OCI-LY1 (cell line): ENCODE measurements around the gene CCDC81.

Experiments
- H2AFZ ChIP-seq: fragments of 200-600 bp; sonication (generic), shearing (Covaris generic); 2 replicates; pipeline ENCODE4 v1.6.0; 2014; ENCODE audit warnings: antibody characterized with exemption, mild to moderate bottlenecking, low read length
- H3F3A ChIP-seq: fragments of 200-600 bp; sonication (generic), shearing (Covaris generic); 2 replicates; pipeline ENCODE4 v1.6.0; 2014; ENCODE audit warnings: mild to moderate bottlenecking, antibody characterized with exemption, low read length, moderate library complexity; ENCODE audit not compliant: insufficient read depth
- H3K27ac ChIP-seq: fragments of 200-600 bp; sonication (generic); 2 replicates; pipeline ENCODE4 v1.5.1; 2014; ENCODE audit warnings: low read length, mixed run types, mild to moderate bottlenecking, low read depth; ENCODE audit not compliant: poor library complexity, severe bottlenecking
- H3K27me3 ChIP-seq: fragments of 200-600 bp; sonication (generic); 2 replicates; pipeline ENCODE4 v1.6.0; 2014; ENCODE audit warnings: antibody characterized with exemption, mild to moderate bottlenecking, low read length, moderate library complexity; ENCODE audit not compliant: insufficient read depth
- H3K36me3 ChIP-seq: fragments of 200-600 bp; sonication (generic); 2 replicates; pipeline ENCODE4 v1.6.1; 2014; ENCODE audit warnings: mild to moderate bottlenecking, antibody characterized with exemption, low read length, moderate library complexity, mixed read lengths; ENCODE audit not compliant: insufficient read depth
- H3K4me1 ChIP-seq: fragments of 200-600 bp; sonication (generic); 2 replicates; pipeline ENCODE4 v1.5.1; 2014; ENCODE audit warnings: mild to moderate bottlenecking, low read length, moderate library complexity; ENCODE audit not compliant: insufficient read depth, severe bottlenecking
- H3K4me2 ChIP-seq: fragments of 200-600 bp; sonication (generic), shearing (Covaris generic); 2 replicates; pipeline ENCODE4 v1.6.1; 2014; ENCODE audit warnings: low read length
- H3K4me3 ChIP-seq: fragments of 200-600 bp; sonication (generic); 2 replicates; pipeline ENCODE4 v1.5.1; 2014; ENCODE audit warnings: low read length, low read depth, mild to moderate bottlenecking, mixed read lengths; ENCODE audit not compliant: poor library complexity, severe bottlenecking
- H3K79me2 ChIP-seq: fragments of 200-600 bp; shearing (Covaris generic); 2 replicates; pipeline ENCODE4 v1.6.1; 2016; ENCODE audit warnings: mixed run types, low read length, mixed read lengths; ENCODE audit not compliant: insufficient read depth
- H3K9ac ChIP-seq: fragments of 200-600 bp; sonication (generic), shearing (Covaris generic); 2 replicates; pipeline ENCODE4 v1.6.1; 2014; ENCODE audit warnings: mild to moderate bottlenecking, low read length, mixed read lengths
- H3K9me2 ChIP-seq: fragments of 200-600 bp; sonication (generic), shearing (Covaris generic); 2 replicates; pipeline ENCODE4 v1.6.1; 2014; ENCODE audit warnings: low read depth, mild to moderate bottlenecking, low read length, mixed read lengths
- H3K9me3 ChIP-seq: fragments of 200-600 bp; shearing (Covaris generic); 2 replicates; pipeline ENCODE4 v1.6.1; 2014; ENCODE audit warnings: low read length, mixed read lengths
- H4K20me1 ChIP-seq: fragments of 200-600 bp; sonication (generic), shearing (Covaris generic); 2 replicates; pipeline ENCODE4 v1.6.0; 2016; ENCODE audit warnings: mild to moderate bottlenecking, low read length; ENCODE audit not compliant: insufficient read depth
- EZH2 ChIP-seq: fragments of 200-600 bp; sonication (generic), shearing (Covaris generic); IDR thresholded peaks from 2 replicates; pipeline ENCODE4 v1.8.0; 2017; ENCODE audit warnings: borderline replicate concordance, mixed run types, mild to moderate bottlenecking, antibody characterized with exemption, low read length, moderate library complexity, mixed read lengths
- TF ChIP-seq, protein P1 (sequence below): fragments of 200-600 bp; sonication (generic), shearing (Covaris generic); IDR thresholded peaks from 2 replicates; pipeline ENCODE4 v1.5.1; 2017; ENCODE audit warnings: mild to moderate bottlenecking, antibody characterized with exemption, low read length, moderate library complexity, mixed read lengths

CCDC81 gene

DNA sequence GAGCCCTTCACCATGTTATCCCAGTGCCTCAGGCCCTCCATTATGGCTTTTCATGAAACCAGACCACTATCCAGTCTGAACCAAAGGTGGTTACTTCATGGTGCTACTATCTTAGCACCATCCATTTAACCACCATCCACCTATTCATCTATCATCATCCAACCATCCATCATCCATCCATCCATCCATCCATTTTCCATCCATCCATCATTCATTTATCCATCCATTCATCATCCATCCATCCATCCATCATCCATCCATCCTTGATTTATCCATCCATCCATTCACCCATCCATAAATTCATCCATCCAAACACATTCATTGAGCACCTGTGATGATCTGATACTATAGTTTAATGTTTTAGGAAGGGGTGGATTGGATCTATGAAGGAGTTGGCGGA, 93.5 kb downstream of the CCDC81 start:
- H3K9me3 ChIP-seq, result no peaks in the 10 kb centered on the region
- H3F3A ChIP-seq, result no peaks in the 10 kb centered on the region
- no peaks in the 10 kb centered on the region for H3K79me2 ChIP-seq
- H3K27me3 ChIP-seq, result no peaks in the 10 kb centered on the region; the same call in 1 of the 2 replicates
- no peak overlapping the region for H3K4me3 ChIP-seq
- H3K27ac ChIP-seq, result no peak overlapping the region
- H3K4me2 ChIP-seq, result no peak overlapping the region
- no peaks in the 10 kb centered on the region for H3K36me3 ChIP-seq
- no peaks in the 10 kb centered on the region for H3K9me2 ChIP-seq
- H4K20me1 ChIP-seq, result no peaks in the 10 kb centered on the region
- no peaks in the 10 kb centered on the region for H3K4me1 ChIP-seq
- no peak for TF ChIP-seq EZH2
- TF ChIP-seq, protein P1, sequence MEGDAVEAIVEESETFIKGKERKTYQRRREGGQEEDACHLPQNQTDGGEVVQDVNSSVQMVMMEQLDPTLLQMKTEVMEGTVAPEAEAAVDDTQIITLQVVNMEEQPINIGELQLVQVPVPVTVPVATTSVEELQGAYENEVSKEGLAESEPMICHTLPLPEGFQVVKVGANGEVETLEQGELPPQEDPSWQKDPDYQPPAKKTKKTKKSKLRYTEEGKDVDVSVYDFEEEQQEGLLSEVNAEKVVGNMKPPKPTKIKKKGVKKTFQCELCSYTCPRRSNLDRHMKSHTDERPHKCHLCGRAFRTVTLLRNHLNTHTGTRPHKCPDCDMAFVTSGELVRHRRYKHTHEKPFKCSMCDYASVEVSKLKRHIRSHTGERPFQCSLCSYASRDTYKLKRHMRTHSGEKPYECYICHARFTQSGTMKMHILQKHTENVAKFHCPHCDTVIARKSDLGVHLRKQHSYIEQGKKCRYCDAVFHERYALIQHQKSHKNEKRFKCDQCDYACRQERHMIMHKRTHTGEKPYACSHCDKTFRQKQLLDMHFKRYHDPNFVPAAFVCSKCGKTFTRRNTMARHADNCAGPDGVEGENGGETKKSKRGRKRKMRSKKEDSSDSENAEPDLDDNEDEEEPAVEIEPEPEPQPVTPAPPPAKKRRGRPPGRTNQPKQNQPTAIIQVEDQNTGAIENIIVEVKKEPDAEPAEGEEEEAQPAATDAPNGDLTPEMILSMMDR, result no peak
- no peak overlapping the region for H2AFZ ChIP-seq
- H3K9ac ChIP-seq, result no peak overlapping the region

DNA sequence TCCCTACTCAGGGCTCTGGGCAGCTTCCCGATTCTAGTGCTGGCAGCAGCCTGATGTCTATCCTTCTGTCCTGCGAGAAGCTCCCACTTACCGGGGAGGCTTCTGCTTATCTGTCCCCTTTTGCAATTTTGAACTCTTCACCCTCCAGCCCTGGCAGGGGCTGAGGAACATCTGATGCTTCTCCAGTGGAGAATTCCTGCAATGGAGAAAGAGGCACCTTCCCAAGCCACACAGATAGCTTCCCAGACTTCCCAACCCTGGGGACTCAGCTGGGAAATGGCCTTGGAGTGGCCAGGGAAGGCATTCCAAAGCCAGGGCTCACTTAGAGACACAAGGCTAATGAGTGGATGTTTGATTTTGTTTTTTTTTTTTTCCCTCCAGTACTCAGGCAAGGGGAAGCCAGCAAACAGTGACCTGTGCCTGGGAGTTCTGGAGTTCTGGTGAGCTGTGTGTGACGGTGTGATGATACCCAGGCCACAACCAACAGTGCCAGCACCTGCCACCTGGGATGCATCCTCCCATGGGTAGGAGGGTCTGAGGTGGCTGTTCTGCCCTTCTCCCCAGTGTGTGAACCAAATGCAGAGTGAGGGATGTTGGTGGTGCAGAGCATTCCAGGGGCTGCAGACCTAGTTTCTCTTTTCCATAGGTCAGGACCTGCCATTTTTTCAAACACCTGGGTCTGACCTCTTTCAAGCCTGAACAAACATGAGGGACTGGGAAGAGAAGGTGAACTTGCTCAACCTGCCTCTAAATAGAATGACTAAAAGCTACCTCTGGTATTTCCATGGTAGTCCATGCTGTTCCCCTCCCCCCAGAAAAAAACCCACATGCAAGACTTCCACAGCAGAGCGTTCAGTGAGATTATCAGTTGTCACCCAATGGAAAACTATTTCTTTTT, 95.1 kb downstream of the CCDC81 start:
- TF ChIP-seq EZH2, result no peak
- TF ChIP-seq, protein P1, result no peak
- Histone ChIP-seq H3K4me2 (no peak overlapping the region), H3K27ac (no peak overlapping the region), H3K79me2 (no peaks in the 10 kb centered on the region), H4K20me1 (no peaks in the 10 kb centered on the region), H3K27me3 (no peaks in the 10 kb centered on the region; the same call in 1 of the 2 replicates), H3K9me3 (no peaks in the 10 kb centered on the region), H2AFZ (no peak overlapping the region), H3K4me1 (no peaks in the 10 kb centered on the region), H3K9me2 (no peaks in the 10 kb centered on the region), H3K36me3 (no peaks in the 10 kb centered on the region), H3K9ac (no peak overlapping the region), H3F3A (no peaks in the 10 kb centered on the region), H3K4me3 (no peak overlapping the region)
